Left cardiac atrium (tissue), 4 donors: ENCODE data around the gene CFAP47. TPM values are rescaled to one million over a fixed set of nuclear protein-coding genes. Genes with fewer than 3 reads are reported as not detected.
A peak's percentile ranks its signal among the peaks of the same experiment; 100 is the strongest.
"Not testable (repeated sequence)": the region's sequence is repeated elsewhere in the genome, so short reads cannot be mapped to it uniquely, and the experiment has no call there.

Experiments used
- ATAC-seq, 2 donors: fragments of 200-7000 bp; cut with Tn5 transposase; one replicate each; pipeline ENCODE4 v1.9.1; 2020; ENCODE audit warnings: mild to moderate bottlenecking in 2 of 2, moderate library complexity in 2 of 2
- DNase-seq: peaks from one replicate; pipeline ENCODE4 v3.0.0-alpha.2; 2020
- intact Hi-C, 2 donors: fragments of 100-400 bp; cut with DNase I; formaldehyde crosslinking; loops; one replicate each; pipeline versions ENCODE4 v1.14.1 to v1.15.1; 2022 to 2023
- total RNA-seq, 2 donors: library from RNA; stranded (reverse); fragmentation: NEBNext Ultra II Directional; extraction: Animal tissue kit (Norgen Biotek cat#: 25700); gene quantifications; one replicate each; pipeline ENCODE4 v1.2.1, GENCODE V29; 2021
- donor health status: DM: no; HTN: yes; CAD: no.
- donor health status: DM: no; HTN: yes; CAD: no; lungs with severe emphysema.
- donor health status: DM: yes; HTN: yes; CAD: no.
- donor health status: Dilated cardiomyopathy.

CFAP47 gene
- total RNA-seq, 2 donors from 2014 or later: not detected

DNA sequence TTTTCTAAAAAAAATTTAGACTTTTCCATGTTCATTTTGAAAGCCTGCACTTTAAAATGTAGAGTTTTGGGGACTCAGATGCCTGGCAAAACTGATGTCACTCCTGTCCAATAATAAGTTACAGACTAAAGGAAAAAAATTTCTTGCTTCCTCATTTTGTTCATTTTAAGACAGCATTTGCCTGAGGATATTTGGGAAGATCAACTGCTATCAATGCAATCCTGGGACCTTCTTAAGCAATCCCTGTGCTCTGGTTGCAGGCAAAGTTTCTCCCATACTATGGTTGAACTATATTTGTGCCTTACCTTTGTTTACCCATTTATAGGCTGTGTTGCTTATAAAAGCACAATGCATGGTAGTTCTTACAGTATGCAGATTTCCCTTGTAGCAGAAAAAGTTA is 280.4 kb downstream of the CFAP47 start:
- DNase-seq: no peak
- intact Hi-C loops: no loop called here
- ATAC-seq: no peak

DNA sequence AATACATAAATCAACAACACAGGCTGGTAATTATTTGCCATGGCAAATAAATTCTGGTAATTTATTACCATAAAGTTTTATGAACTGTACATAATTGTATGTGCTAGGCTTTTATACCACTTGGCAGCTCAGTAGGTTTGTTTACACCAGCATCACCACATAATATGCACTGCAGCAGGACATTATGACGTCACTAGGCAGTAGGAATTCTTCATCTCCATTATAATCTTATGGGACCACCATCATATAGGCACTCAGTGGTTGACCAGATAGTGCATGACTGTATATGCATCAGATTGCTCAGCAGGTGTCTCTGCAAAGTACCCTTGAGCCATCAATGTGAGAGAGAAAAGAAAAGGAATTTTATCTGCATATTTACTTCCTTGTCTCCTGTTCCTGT is 295.4 kb downstream of the CFAP47 start:
- DNase-seq (no peak), ATAC-seq (no peak)
- intact Hi-C loops: no loop called here

DNA sequence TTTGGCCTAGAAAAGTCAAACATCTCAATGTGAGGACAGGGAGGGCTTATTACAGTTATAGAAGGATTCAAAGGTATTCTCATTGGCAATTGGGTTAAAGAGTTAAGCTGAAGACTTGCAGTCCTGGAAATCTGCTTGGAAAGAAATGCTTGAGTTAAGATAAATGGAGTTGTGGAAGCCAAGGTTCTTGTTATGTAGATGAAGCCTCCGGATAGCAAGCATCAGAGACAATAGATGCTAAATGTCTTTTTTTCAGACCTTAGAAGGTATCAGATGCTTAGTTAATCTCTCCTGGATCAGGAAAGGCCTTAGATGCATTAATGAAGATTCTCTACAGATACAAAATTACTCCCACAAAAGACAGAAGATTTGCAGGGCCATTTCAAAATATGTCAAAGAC is 299.3 kb downstream of the CFAP47 start:
- intact Hi-C loops: no loop called here
- no peak for DNase-seq
- no peak for ATAC-seq

DNA sequence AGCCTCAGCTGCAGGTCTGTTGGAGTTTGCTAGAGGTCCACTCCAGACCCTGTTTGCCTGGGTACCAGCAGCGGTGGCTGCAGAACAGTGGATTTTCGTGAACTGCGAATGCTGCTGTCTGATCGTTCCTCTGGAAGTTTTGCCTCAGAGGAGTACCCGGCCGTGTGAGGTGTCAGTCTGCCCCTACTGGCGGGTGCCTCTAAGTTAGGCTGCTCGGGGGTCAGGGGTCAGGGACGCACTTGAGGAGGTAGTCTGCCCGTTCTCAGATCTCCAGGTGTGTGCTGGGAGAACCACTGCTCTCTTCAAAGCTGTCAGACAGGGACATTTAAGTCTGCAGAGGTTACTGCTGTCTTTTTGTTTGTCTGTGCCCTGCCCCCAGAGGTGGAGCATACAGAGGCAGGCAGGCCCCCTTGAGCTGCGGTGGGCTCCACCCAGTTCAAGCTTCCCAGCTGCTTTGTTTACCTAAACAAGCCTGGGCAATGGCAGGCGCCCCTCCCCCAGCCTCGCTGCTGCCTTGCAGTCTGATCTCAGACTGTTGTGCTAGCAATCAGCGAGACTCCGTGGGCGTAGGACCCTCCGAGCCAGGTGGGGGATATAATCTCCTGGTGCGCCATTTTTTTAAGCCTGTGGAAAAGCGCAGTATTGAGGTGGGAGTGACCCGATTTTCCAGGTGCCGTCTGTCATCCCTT is 315.4 kb downstream of the CFAP47 start:
- DNase-seq, ATAC-seq, intact Hi-C loops: not testable (repeated sequence)

DNA sequence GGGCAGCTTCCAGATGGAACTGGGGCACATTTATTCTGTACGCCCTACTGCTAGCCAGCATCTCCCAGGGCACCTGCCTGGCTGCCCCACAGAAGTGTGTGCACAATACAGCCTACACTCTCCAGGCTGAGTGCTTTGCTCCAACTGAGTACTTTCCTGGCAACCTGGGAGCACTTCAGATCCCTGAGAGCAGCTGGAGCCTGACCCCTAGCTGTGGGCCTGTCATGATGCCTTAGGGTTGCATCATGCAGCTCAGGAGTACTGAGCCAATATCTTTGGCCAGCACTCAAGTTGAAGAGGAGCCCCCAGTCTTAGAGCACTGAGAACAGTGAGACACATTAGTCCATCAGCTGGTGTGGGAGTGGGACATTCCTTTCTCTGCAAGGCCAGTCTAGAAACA is 321.9 kb downstream of the CFAP47 start:
- no peak for DNase-seq
- intact Hi-C loops: no loop called here

DNA sequence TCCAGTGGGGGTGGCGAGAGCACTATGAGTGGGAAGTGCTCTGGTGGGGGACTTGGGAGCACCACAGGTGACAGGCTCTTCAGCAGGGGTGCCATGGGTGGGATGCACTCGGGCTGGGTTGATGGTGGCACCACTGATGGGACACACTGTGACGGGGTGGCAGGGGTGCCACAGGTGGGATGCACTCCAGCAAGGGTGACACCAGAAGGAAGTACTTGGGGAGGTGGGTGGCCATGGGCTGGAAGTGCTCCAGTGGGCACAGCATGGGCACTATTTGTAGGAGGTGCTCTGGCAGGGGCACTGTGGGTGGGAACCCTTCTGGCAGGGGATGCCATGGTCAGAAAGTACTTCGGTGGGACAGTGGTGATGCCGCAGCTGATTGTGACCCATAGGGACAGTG is 346.6 kb downstream of the CFAP47 start:
- intact Hi-C loops: no loop called here
- no peak for ATAC-seq
- DNase-seq: no peak

More for the DNA sequence above, 321.9 kb downstream of the CFAP47 start:
- ATAC-seq: no peak

DNA sequence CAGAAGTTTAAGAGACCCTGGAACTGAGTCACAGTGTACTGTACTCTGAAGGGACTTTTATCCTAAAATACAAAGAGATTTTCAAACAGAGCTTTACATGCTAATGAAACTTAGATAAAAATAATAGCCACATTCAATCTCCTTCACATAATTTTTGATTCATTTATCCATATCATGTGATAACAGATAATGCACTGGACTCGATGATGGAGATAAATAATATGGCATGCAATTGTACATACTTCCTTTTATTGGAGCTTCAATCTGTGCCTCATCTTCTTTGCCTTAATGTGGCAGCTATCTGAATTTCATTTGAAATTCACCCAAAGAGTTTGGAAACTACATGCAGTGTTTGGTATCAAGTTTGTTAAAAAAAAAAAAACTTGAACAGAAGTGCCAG is 390.6 kb downstream of the CFAP47 start:
- intact Hi-C loops: no loop called here
- ATAC-seq: no peak
- DNase-seq: no peak

DNA sequence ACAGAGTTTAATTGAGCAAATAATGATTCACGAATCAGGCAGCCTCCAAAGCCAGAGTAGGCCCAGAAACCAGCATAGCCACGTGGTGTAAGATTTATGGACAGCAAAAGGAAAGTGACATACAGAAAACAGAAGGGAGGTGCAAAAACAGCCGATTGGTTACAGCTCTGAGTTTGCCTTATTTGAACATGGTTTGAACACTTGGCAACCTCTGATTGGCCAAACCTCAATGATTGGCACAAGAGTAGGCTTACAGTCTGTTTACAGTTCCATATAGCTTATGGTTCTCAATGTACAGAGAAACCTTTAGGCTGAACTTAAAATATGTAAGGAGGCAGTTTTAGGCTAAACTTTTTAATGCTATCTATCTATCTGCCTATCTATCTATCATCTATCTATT is 394.8 kb downstream of the CFAP47 start:
- DNase-seq: no peak
- no peak for ATAC-seq
- intact Hi-C loops: no loop called here

DNA sequence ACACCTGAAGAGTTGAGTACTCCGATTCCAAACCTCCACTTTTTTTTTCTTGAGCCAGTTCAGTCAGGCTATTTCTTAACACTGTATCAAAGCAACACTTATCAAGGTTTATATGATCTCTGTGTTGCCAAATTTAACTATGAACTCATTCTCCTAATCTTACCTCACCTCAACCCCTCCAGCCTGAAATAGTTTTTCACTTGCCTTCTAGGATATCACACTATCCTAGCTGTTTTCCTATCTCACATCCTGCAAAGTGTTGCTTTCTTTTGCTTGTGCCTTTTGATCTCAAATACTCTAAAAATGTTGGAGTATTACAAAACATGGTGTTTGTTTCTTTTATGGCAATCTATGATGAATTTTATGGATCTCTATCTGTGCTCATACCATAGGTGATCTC is 415.0 kb downstream of the CFAP47 start:
- no peak for ATAC-seq

DNA sequence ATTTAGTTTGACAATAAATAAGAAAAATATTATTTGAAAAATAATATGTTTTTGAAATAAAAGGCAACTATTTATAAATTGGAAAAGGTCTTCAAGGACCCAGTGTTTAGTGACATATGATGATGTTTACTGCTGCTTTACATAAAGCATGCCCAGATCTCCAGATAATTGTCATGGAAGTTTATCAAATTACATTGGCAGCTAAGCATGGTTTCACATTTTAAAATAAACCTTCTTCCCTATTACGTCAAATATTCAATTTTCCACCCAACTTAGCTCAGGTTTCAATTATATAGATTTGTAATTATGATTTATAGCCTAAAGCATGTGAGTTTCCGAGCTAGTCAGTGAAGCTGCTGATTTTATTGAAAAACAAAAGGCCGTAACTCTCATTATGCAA is 417.2 kb downstream of the CFAP47 start:
- intact Hi-C loops: no loop called here
- ATAC-seq (no peak), DNase-seq (no peak)

More for the DNA sequence above, 415.0 kb downstream of the CFAP47 start:
- intact Hi-C loops: no loop called here
- DNase-seq: no peak

DNA sequence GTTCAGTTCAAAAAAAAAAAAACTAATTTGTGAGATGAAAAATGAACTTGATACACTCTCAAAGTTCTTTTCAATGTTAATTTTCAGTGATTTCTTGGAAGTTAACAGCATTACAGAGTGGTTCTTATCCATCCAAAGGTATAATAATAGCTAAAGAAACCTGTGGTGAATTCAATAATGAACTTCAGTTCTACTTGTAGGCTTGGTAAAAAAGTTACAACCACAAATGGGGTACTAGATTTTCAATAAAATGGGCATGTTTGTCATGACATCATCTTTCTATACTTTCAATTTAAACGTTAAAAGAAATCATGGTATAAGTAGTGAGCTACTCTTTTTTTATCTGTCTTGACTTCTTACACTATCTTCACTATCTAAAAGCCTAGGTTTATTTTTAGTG is 424.8 kb downstream of the CFAP47 start:
- no peak for DNase-seq
- no peak for ATAC-seq
- intact Hi-C loops: no loop called here

DNA sequence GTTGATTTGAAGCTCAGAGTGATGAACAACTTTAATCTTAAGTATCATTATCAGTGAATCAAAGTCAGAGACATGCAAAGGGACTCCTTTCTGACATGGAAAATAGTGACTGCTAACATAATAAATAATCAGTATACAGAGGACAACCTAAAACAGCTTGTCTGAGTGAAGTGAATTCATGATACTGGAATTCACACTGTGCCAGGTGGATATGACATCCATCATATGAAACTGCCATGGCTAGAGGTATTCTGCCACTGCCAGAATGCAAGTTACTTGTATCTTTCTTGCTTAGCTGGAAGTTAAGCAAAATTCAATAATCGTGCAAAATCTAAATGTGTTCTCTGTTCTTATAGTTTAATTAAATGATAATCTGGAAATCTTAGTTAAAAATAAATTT is 429.0 kb downstream of the CFAP47 start:
- intact Hi-C loops: no loop called here
- no peak for DNase-seq
- no peak for ATAC-seq

DNA sequence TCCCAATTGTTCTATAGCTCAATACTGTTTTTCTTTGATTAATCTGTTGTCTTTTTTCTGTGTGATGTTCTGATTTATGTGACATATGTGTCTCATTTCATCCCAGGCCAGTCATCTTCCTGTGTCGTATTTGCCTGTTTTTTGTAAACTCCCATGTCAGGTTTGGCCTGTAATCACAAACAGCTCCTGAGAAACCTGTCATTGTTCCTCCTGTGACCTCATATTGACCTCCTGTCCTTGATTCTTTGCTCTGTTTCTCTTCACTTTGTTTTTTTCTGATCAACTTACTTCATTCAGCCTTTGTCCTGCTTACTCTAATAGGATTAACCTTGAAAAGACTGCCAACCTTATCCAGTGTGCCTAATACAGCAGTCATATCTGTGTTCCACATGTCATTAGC is 438.3 kb downstream of the CFAP47 start:
- ATAC-seq: no peak
- intact Hi-C loops: no loop called here
- no peak for DNase-seq

DNA sequence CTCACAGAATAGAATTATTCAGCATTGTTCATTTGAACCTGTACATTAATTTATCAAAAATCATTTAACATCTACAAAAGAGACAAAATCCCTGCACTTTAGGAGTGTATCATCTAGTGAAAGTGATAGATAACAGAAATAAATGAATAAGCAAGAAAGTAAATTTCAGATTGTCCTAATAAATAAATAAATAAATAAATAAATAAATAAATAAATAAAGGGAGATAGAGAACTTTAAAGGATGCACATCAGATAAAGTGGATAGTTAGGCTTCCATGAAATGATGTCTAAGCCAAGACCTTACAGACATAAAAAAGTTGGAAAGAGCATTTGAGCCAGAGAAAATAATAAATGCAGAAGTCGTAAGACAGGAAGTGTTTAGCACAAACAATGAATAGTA is 444.7 kb downstream of the CFAP47 start:
- no peak for DNase-seq
- ATAC-seq: no peak
- intact Hi-C loops: no loop called here

DNA sequence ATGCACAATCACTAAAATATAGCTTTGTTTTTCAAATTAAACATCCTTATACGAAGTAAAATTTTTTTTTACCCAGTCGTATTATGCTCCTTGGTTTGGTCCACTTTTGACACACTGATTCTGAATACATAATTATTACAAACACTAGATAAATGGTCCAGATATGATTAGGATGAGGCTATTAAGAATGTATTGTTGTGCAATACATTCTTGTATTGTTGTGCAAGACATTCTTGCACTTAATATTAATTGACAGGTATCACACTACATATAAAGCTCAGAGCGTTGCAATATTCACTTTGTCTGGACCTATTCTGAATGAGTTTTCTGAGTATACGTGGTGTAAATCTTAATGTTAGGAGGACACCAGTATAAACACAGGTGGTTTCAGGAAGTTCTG is 464.0 kb downstream of the CFAP47 start:
- no peak for DNase-seq
- intact Hi-C loops: no loop called here
- no peak for ATAC-seq

DNA sequence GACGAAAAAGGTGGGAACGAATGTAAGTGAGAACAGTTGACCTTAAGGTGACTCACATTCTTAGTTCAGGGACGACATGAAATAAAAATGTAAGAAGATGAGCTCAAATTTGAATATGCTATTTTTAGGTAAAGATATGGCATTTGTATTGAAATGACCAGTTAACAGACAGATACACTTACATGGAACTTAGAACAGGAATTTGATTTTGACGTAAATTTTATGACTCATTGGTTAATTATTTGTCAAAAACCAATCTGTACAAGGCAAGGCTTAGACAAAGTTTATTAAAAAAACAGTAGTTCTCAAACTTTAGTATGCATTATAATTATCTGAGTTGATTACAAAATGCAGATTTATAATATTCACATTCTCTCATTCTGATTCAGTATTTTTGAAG is 469.4 kb downstream of the CFAP47 start:
- DNase-seq: no peak
- intact Hi-C loops: no loop called here
- no peak for ATAC-seq

DNA sequence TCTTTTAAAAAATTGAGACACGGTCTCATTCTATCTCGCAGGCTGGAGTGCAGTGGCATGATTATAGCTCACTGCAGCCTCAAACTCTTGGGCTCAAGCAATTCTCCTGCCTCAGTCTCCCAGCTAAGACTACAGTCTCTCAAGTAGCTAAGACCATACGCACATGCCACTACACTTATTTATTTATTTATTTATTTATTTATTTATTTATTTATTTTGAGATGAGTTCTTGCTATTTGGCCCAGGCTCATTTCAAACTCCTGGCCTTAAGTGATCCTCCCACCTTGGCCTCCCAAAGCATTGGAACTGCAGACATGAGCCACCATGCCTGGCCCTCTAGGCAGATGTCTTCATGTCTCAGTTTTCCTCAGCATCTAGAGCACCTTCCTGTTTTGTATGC is 482.2 kb downstream of the CFAP47 start:
- no peak for DNase-seq
- intact Hi-C loops: no loop called here
- no peak for ATAC-seq

DNA sequence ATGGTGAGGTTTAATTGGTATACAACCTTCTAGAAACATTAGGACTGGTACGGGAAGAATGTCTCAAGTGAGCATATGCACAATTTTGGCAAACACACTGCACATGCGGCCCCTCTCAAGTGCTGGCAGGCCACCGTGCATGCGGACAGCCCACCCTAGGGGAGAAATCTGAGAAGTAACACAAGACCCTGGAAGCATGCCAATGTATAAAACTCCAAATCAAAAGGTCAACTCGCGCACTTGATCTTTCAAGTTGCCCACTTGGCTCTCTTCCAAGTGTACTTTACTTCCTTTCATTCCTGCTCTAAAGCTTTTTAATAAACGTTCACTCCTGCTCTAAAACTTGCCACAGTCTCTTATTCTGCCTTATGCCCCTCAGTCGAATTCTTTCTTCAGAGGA is 488.3 kb downstream of the CFAP47 start:
- intact Hi-C loops: no loop called here
- ATAC-seq: no peak
- DNase-seq: no peak

DNA sequence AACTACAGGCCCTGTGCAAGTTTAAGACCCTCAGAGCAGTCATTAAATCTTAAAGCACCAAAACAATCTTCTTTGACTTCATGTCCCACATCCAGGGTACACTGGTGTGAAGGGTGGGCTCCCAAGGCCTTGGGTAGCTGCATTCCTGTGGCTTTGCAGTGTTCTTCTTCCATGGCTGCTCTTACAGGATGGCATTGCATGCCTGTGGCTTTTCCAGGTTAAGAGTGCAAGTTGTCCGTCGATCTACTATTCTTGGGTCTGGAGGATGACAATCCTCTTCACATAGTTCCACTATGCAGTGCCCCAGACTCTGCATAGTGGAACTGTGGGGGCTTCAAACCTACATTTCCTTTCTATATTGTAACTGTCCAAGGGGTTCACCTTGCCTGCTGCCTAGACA is 494.5 kb downstream of the CFAP47 start:
- ATAC-seq (no peak), DNase-seq (no peak)
- intact Hi-C loops: no loop called here

DNA sequence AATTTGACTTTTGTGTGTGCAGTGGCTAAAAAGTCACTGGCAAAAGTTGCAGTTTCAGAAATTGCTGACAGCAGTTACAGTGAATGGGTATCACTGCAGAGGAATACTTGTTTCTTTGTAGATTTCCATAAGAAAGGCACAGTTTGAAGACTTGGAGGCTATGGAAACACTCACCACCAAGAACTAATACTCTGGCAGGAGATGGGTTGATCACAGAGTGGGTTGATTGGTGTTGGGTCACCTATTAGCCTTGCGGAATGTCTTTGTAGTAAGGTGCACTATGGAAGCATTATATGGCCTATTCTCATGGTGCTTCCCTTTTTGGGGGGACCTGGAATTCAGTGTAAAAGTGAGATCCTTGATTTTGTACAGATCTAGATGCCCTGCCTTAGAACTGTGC is 502.8 kb downstream of the CFAP47 start:
- no peak for ATAC-seq
- intact Hi-C loops: no loop called here
- no peak for DNase-seq

DNA sequence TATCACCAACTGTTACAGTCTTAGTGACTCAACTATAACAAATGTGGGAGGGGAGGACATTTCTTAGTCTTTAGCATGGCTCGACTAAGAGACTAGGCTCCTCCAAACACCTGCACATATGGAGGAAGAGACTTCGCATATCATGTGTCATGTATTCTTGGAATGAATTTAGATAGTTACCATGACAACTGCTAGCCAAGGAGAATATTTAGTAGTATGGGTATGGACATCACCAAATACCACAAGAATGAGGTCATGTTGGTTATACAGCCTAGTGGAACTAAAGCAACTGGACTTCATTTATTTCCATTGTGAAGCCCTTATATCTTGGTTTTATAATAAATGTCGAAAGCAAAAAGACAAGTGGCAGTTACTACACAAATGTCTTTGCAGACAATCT is 512.3 kb downstream of the CFAP47 start:
- ATAC-seq: peak in 1 of 2 donors; percentile 17
- DNase-seq: no peak
- intact Hi-C loops: no loop called here

DNA sequence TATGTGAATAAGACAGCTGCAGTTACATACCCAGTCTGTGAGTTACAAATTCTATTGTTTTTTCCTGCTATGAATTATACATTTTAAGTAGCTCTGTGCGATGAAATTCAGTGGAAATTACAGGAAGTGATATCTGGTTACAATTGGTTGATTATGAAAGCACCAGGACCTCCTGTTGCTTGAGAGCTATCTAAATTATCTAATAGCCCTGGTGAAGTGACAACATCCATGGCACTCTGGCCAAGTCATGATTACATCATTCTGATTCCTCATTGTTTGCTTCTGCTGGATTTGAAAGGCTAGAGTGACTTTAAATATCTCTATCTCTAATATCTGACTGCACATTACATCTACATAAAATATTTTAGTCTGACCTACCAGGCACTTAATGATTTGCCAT is 515.0 kb downstream of the CFAP47 start:
- DNase-seq (no peak), ATAC-seq (no peak)
- intact Hi-C loops: no loop called here
